Measurements from ENCODE around the gene C9orf72. TPM values are rescaled to one million over a fixed set of nuclear protein-coding genes. Genes with fewer than 3 reads are reported as not detected.

Gene C9orf72
- total and polyA plus RNA-seq, 2 experiments from 2014 or later, result 11.6 to 27.8 TPM

- Histone ChIP-seq H3K4me2 (no peak overlapping the region), H3K79me2 (replicated peaks; ENCODE audit: insufficient read depth) (no peaks in the 10 kb centered on the region), H3K36me3 (ENCODE audit: insufficient read depth) (peaks cover 3% of the 10 kb centered on the region), H3K4me3 (no peak overlapping the region), H3K9me2 (ENCODE audit: insufficient read depth) (no peaks in the 10 kb centered on the region), H3K27ac (ENCODE audit: low read depth) (no peak overlapping the region), H3K27me3 (ENCODE audit: insufficient read depth) (no peaks in the 10 kb centered on the region), H3K4me1 (ENCODE audit: insufficient read depth) (0 out of 2 replicates have a peak, but pooled peaks cover under 1% of the 10 kb centered on the region), H3F3A (replicated peaks; ENCODE audit: low read depth) (no peaks in the 10 kb centered on the region), H2AFZ (no peak overlapping the region), H4K20me1 (replicated peaks; ENCODE audit: insufficient read depth) (no peaks in the 10 kb centered on the region; the same call in 1 of the 2 replicates)
- peaks cover 28% of the 10 kb centered on the region for H3K36me3 Mint-ChIP-seq (ENCODE audit: low read depth)
- H3K27ac Mint-ChIP-seq, result no peak overlapping the region
- H3K27me3 Mint-ChIP-seq (ENCODE audit: insufficient read depth, low read depth, poor library complexity), result no peaks in the 10 kb centered on the region
- H3K9me3 Mint-ChIP-seq, result no peaks in the 10 kb centered on the region
- no peak for ATAC-seq
- no peak overlapping the region for H3K4me3 Mint-ChIP-seq
- DNase-seq (ENCODE audit: low spot score), result no peak
- TF ChIP-seq REST (IDR thresholded peaks at IDR 0.05; ENCODE audit: unreplicated experiment) (no peak), ZNF462 (CRISPR knock-in tag; IDR thresholded peaks at IDR 0.05) (no peak), STAT1 (IDR thresholded peaks at IDR 0.05; ENCODE audit: unreplicated experiment) (no peak)
- peaks cover 17% of the 10 kb centered on the region for H3K4me1 Mint-ChIP-seq
Observed at GRCh38 chr9:27541740-27542139, 31.5 kb downstream of the C9orf72 start.
